Smooth muscle cell (in vitro differentiated cells): ENCODE data around the gene AKAP5. TPM values are rescaled to one million over a fixed set of nuclear protein-coding genes. Genes with fewer than 3 reads are reported as not detected.

Experiments
- DNase-seq: peaks from one replicate; lab custom pipeline; 2025; ENCODE audit not compliant: unreplicated experiment; lab: John Stamatoyannopoulos, UW
- H2AFZ ChIP-seq: fragments of 200-600 bp; sonication (generic); 2 replicates; pipeline ENCODE4 v1.6.0; 2016; ENCODE audit warnings: antibody characterized with exemption, low read depth, mild to moderate bottlenecking
- H3F3A ChIP-seq: fragments of 200-600 bp; sonication (generic); 2 replicates; pipeline ENCODE4 v1.6.0; 2017; ENCODE audit warnings: antibody characterized with exemption, low read depth
- H3K27ac ChIP-seq: fragments of 200-600 bp; sonication (generic); 2 replicates; pipeline ENCODE4 v1.5.1; 2016; ENCODE audit warnings: low read depth, mild to moderate bottlenecking
- H3K27me3 ChIP-seq: fragments of 200-600 bp; sonication (generic); 2 replicates; pipeline ENCODE4 v1.6.1; 2016; ENCODE audit warnings: low read depth, mild to moderate bottlenecking
- H3K36me3 ChIP-seq: fragments of 200-600 bp; sonication (generic); 2 replicates; pipeline ENCODE4 v1.5.1; 2016; ENCODE audit warnings: low read depth
- H3K4me1 ChIP-seq: fragments of 200-600 bp; sonication (generic); 2 replicates; pipeline ENCODE4 v1.5.1; 2016; ENCODE audit warnings: low read depth
- H3K4me2 ChIP-seq: fragments of 200-600 bp; sonication (generic); 2 replicates; pipeline ENCODE4 v1.6.0; 2016; ENCODE audit warnings: mild to moderate bottlenecking
- H3K4me3 ChIP-seq: fragments of 200-600 bp; sonication (generic); 2 replicates; pipeline ENCODE4 v1.5.1; 2016; ENCODE audit warnings: mild to moderate bottlenecking
- H3K79me2 ChIP-seq: fragments of 200-600 bp; sonication (generic); 2 replicates; pipeline ENCODE4 v1.6.0; 2016; ENCODE audit warnings: low read depth, mild to moderate bottlenecking
- H3K9ac ChIP-seq: fragments of 200-600 bp; sonication (generic); 2 replicates; pipeline ENCODE4 v1.6.0; 2016; ENCODE audit warnings: low read depth
- H3K9me3 ChIP-seq: fragments of 200-600 bp; sonication (generic); replicated peaks from 2 replicates; pipeline ENCODE4 v1.5.1; 2016; ENCODE audit warnings: low read depth
- H4K20me1 ChIP-seq: fragments of 200-600 bp; sonication (generic); 2 replicates; pipeline ENCODE4 v1.6.0; 2016; ENCODE audit warnings: low read depth
- CTCF ChIP-seq: fragments of 200-600 bp; sonication (generic); IDR thresholded peaks from 2 replicates; pipeline ENCODE4 v1.5.1; 2017; ENCODE audit warnings: borderline replicate concordance, mild to moderate bottlenecking, antibody characterized with exemption; ENCODE audit not compliant: insufficient read depth, poor library complexity, severe bottlenecking
- WGBS: methylation state at CpG from one replicate; pipeline ENCODE4 v1.1.7; 2016; ENCODE audit warnings: low lambda C conversion rate; 5-methylcytosine and 5-hydroxymethylcytosine counted together
- polyA plus RNA-seq: library from polyadenylated mRNA; unstranded; fragments of >200 nt; fragmentation: Nextera tagmentation; extraction: Ambion mirVana; gene quantifications from 2 replicates; pipeline ENCODE4 v1.2.1, GENCODE V29; 2016
- total RNA-seq: library from RNA; depleted of rRNA; stranded (reverse); fragments of >200 nt; gene quantifications from 2 replicates; pipeline ENCODE4 v1.2.3, GENCODE V29; 2014

AKAP5 gene
- total RNA-seq (4.4 and 7.6 TPM in 2 replicates), polyA plus RNA-seq (0.80 and 0.94 TPM in 2 replicates)

DNA sequence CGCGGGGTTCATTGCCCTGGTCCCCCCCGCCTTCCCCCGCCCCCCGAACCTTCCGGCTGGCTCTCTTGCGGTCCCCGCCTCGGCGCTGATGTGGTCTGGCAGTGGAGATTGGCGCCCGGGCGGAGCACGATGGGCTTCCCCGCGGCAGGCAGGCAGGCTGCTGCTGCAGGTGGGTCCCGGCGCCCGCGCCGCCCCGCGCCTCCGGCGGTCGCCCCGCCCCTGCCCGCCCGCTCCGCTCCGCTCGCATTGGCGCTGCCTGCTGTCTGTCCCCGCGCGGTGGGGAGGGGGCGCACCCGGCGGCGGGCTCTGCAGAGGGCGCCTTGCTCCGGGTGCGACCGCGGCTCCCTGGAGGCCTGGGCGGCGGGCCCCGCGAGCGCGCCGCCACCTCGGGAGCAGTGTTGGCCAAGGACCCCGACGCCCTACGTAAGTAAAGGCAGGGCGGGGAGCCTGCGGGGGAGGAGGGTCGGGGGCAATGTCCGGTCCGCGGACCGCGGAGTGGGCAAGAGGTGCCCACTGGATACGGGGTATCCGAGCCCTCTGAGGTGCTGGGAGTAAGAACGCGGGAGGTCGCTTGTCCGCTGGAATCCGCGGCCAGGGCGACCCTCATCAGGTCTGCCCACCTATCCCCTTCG lies at the start of gene AKAP5:
AKAP5 (plus strand) TSS at position 309 of the 632 bp plus-strand sequence. CDS start 2,896 bp downstream, outside the sequence.
- H3K4me1 ChIP-seq: peaks cover 11% of the 10 kb centered on the region
- peak within 1 kb of the TSS; percentile 25 for H3K27ac ChIP-seq
- H3K9me3 ChIP-seq: no peaks in the 10 kb centered on the region
- H4K20me1 ChIP-seq: peaks cover 7% of the 10 kb centered on the region
- H3K4me3 ChIP-seq: peak within 1 kb of the TSS; percentile 77
- peaks cover 4% of the 10 kb centered on the region for H3K79me2 ChIP-seq
- peak within 1 kb of the TSS; percentile 98 for H3K4me2 ChIP-seq
- H2AFZ ChIP-seq: peak within 1 kb of the TSS; percentile 60
- H3F3A ChIP-seq: peaks cover 21% of the 10 kb centered on the region
- WGBS: under 1% methylated on average over 29 of the region's 74 CpGs
- no peaks in the 10 kb centered on the region for H3K27me3 ChIP-seq
- TF ChIP-seq CTCF: no peak
- no peaks in the 10 kb centered on the region for H3K36me3 ChIP-seq
- DNase-seq: no peak
- H3K9ac ChIP-seq: peak within 1 kb of the TSS; percentile 5

DNA sequence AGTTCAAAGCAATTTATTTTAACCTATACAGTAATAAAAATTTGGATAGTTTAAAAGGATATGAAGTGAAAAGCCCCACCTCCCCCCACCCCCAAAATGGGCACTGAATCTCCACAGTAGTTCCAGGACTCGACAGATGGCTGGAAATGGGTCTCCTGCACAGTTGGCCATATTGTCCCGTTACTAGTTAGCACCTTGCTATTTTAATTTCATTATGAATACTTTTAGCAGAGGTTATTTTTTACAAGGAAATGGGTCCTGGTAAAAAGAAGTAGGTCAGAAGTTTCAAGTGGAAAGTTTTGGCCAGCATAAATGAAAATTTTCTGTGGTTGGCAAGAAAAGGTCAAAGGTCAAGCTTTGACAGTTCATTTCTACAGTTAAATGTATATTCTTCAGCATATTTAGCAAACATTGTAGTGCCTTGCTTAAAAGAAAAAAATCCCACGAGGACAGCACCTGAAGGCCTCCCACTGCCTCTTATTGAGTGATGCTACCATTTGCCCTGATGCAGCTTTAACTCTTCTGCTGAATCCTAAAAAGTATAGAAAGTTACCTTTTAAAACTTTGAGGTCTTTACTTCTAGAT lies 48.9 kb upstream of the AKAP5 start:
- no peaks in the 10 kb centered on the region for H3K9me3 ChIP-seq
- no peak overlapping the region for H3K27ac ChIP-seq
- no peak for DNase-seq
- no peak for TF ChIP-seq CTCF
- H3K4me1 ChIP-seq: no peaks in the 10 kb centered on the region
- H2AFZ ChIP-seq: no peak overlapping the region
- no peaks in the 10 kb centered on the region for H3K79me2 ChIP-seq
- no peaks in the 10 kb centered on the region for H3K36me3 ChIP-seq
- no peaks in the 10 kb centered on the region for H3K27me3 ChIP-seq
- H3K9ac ChIP-seq: no peak overlapping the region
- no peaks in the 10 kb centered on the region for H4K20me1 ChIP-seq
- H3K4me2 ChIP-seq: no peak overlapping the region
- WGBS: 94% methylated on average over 3 of the region's 3 CpGs
- peaks cover 6% of the 10 kb centered on the region for H3F3A ChIP-seq
- H3K4me3 ChIP-seq: no peak overlapping the region

- no peak overlapping the region for H2AFZ ChIP-seq
- TF ChIP-seq CTCF: no peak
- no peaks in the 10 kb centered on the region for H3K4me1 ChIP-seq
- H3F3A ChIP-seq: peaks cover 6% of the 10 kb centered on the region
- no peak for DNase-seq
- H3K4me2 ChIP-seq: no peak overlapping the region
- no peak overlapping the region for H3K4me3 ChIP-seq
- H3K9ac ChIP-seq: no peak overlapping the region
- H3K79me2 ChIP-seq: no peaks in the 10 kb centered on the region
- no peaks in the 10 kb centered on the region for H3K36me3 ChIP-seq
- H4K20me1 ChIP-seq: no peaks in the 10 kb centered on the region
- WGBS: 53% methylated on average over 5 of the region's 5 CpGs
- H3K27me3 ChIP-seq: no peaks in the 10 kb centered on the region
- peak overlapping the region; percentile 10 for H3K27ac ChIP-seq
- no peaks in the 10 kb centered on the region for H3K9me3 ChIP-seq
Observed at GRCh38 chr14:64417055-64417770, 48.1 kb upstream of the AKAP5 start.
